ENCODE data around the gene LMF1.

Gene LMF1

DNA sequence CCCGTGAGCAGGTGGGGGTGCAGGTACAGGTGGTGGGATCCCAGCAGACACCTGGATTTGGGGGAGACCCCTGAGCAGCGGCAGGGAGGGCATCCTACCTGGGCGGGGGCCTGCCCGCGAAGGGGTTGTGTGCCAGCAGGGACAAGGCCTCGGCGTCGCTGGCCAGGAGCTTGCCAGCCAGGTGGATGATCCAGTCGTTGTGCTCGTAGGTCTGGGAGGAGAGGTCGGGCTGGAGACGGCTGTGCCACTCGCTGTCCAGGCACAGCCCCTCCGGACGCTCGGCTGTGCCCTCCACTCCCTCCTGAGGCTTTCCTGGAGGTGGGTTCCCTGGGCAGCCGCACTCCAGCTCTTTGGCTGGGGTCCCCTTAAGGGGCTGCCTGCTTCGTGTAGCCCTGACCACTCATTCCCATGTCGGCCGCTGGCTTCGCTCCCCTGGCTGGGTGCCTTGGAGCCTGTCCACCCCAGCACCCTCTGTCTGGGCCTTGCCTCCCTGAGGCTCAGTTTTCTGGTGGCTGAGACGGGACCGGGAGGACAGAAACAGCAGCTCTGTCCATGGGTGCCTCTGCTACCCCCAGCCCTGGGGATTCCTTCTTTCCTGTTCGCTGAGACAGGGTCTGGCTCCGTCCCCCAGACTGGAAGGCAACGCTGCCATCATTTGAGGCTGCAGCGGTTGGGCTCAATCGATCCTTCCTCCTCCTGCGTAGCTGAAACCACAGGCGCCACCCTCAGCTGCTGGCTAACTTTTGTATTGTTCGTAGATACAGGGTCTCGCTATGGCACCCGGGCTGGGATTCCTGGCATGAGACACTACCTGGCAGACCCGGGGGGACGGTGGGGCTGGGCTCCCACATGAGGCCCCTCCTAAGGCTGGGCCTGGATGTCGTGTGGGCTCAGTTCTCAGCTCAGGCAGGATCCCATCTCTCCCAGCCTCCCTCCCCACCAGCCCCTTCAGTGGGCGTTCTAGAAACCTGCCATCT is 101.7 kb downstream of the LMF1 start:
- no peak for DNase-seq (ENCODE audit: low read depth)
- TF ChIP-seq, protein P1, sequence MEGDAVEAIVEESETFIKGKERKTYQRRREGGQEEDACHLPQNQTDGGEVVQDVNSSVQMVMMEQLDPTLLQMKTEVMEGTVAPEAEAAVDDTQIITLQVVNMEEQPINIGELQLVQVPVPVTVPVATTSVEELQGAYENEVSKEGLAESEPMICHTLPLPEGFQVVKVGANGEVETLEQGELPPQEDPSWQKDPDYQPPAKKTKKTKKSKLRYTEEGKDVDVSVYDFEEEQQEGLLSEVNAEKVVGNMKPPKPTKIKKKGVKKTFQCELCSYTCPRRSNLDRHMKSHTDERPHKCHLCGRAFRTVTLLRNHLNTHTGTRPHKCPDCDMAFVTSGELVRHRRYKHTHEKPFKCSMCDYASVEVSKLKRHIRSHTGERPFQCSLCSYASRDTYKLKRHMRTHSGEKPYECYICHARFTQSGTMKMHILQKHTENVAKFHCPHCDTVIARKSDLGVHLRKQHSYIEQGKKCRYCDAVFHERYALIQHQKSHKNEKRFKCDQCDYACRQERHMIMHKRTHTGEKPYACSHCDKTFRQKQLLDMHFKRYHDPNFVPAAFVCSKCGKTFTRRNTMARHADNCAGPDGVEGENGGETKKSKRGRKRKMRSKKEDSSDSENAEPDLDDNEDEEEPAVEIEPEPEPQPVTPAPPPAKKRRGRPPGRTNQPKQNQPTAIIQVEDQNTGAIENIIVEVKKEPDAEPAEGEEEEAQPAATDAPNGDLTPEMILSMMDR (conservative IDR thresholded peaks at IDR 0.05; ENCODE audit: control insufficient read depth, insufficient read depth, low read depth, low read length) = no peak
- H3K4me3 ChIP-seq (ENCODE audit: control insufficient read depth, low read depth, low read length) = no peak overlapping the region

DNA sequence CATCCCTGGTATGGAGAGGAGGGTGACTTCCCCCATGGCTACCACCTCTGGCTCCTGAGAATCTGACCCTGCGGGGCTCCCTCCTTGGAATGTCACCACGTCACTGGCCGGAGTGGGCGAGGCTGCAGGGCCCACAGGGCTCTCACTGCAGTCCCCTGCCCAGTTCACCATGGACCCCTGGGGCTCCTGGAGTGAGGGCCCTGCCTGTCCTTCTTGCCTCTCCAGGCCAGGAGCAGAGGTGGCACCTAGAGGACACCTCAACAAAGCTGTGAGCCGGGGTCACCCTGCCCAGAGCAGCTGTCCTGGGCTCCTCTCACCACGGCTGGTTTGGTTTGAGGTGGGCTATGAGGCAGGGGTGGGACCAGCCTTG is 102.4 kb downstream of the LMF1 start:
- TF ChIP-seq, protein P1 (conservative IDR thresholded peaks at IDR 0.05; ENCODE audit: control insufficient read depth, insufficient read depth, low read depth, low read length) = no peak
- H3K4me3 ChIP-seq (ENCODE audit: control insufficient read depth, low read depth, low read length) = no peak overlapping the region
- no peak for DNase-seq (ENCODE audit: low read depth)

- no peak overlapping the region for H3K4me3 ChIP-seq (ENCODE audit: control insufficient read depth, low read depth, low read length)
- DNase-seq (ENCODE audit: low read depth) = no peak
- TF ChIP-seq, protein P1 (conservative IDR thresholded peaks at IDR 0.05; ENCODE audit: control insufficient read depth, insufficient read depth, low read depth, low read length) = no peak
Measured at GRCh38 chr16:867421-868385, 103.1 kb downstream of the LMF1 start.

- DNase-seq (ENCODE audit: low read depth) = no peak
- TF ChIP-seq, protein P1 (conservative IDR thresholded peaks at IDR 0.05; ENCODE audit: control insufficient read depth, insufficient read depth, low read depth, low read length) = no peak
- H3K4me3 ChIP-seq (ENCODE audit: control insufficient read depth, low read depth, low read length) = no peak overlapping the region
Measured at GRCh38 chr16:866252-866896, 104.4 kb downstream of the LMF1 start.

- no peak for DNase-seq (ENCODE audit: low read depth)
- TF ChIP-seq, protein P1 (conservative IDR thresholded peaks at IDR 0.05; ENCODE audit: control insufficient read depth, insufficient read depth, low read depth, low read length) = no peak
- H3K4me3 ChIP-seq (ENCODE audit: control insufficient read depth, low read depth, low read length) = no peak overlapping the region
Measured at GRCh38 chr16:865026-865425, 105.8 kb downstream of the LMF1 start.

DNA sequence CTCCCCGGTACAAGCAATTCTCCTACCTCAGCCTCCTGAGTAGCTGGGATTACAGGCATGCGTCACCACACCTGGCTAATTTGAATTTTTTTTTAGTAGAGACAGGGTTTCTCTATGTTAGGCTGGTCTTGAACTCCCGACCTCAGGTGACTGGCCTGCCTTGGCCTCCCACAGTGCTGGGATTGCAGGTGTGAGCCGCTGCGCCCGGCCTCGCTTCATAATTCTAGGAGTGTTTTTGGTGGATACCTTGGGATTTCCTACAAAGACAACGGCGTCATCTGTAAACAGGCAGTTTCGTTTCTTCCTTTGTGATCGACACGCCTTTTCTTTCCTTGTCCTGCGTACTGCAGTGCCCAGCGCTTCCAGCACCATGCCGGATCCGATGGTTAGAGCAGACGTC is 109.3 kb downstream of the LMF1 start:
- TF ChIP-seq, protein P1 (conservative IDR thresholded peaks at IDR 0.05; ENCODE audit: control insufficient read depth, insufficient read depth, low read depth, low read length) = no peak
- no peak overlapping the region for H3K4me3 ChIP-seq (ENCODE audit: control insufficient read depth, low read depth, low read length)
- no peak for DNase-seq (ENCODE audit: low read depth)

Data from fibroblast of mammary gland (primary cell).